OCI-LY7 (cell line): ENCODE results near the gene SPTAN1. TPM values are rescaled to one million over a fixed set of nuclear protein-coding genes. Genes with fewer than 3 reads are reported as not detected.

Experiments
- BruUV-seq: library from RNA; stranded (reverse); fragments of 400-500 nt; replicated peaks from 2 replicates; lab custom pipeline; 2021; lab: Mats Ljungman, UMichigan
- CTCF ChIA-PET: fragments of 300-600 bp; sonication (Branson Sonifier 250); formaldehyde crosslinking; loops from one replicate; lab custom pipeline; 2022; ENCODE audit warnings: antibody characterized with exemption; ENCODE audit not compliant: unreplicated experiment; lab: Charles Lee
- POLR2A ChIA-PET: fragments of 300-600 bp; sonication (Branson Sonifier 250); formaldehyde crosslinking; loops from one replicate; lab custom pipeline; 2022; ENCODE audit warnings: antibody characterized with exemption; lab: Charles Lee
- DNase-seq: peaks from one replicate; pipeline ENCODE4 v3.0.0-alpha.2; 2015; ENCODE audit warnings: low spot score
- H2AFZ ChIP-seq: fragments of 200-600 bp; sonication (generic), shearing (Covaris generic); 2 replicates; pipeline ENCODE4 v1.6.1; 2014; ENCODE audit warnings: mild to moderate bottlenecking, antibody characterized with exemption, low read length, moderate library complexity
- H3K27ac ChIP-seq: fragments of 200-600 bp; sonication (generic); 2 replicates; pipeline ENCODE4 v1.5.1; 2014; ENCODE audit warnings: mixed run types, low read depth, mild to moderate bottlenecking, moderate library complexity, low read length, inconsistent platforms; ENCODE audit not compliant: poor library complexity, severe bottlenecking
- H3K36me3 ChIP-seq: fragments of 200-600 bp; sonication (generic); 2 replicates; pipeline ENCODE4 v1.6.1; 2014; ENCODE audit warnings: mild to moderate bottlenecking, antibody characterized with exemption, low read length, moderate library complexity, mixed read lengths; ENCODE audit not compliant: insufficient read depth
- H3K4me1 ChIP-seq: fragments of 200-600 bp; sonication (generic); 2 replicates; pipeline ENCODE4 v1.5.1; 2014; ENCODE audit warnings: mild to moderate bottlenecking, low read length; ENCODE audit not compliant: insufficient read depth, poor library complexity, severe bottlenecking
- H3K4me2 ChIP-seq: fragments of 200-600 bp; sonication (generic); 2 replicates; pipeline ENCODE4 v1.6.1; 2014; ENCODE audit warnings: mild to moderate bottlenecking, low read length
- H3K4me3 ChIP-seq: fragments of 200-600 bp; sonication (generic); 2 replicates; pipeline ENCODE4 v1.5.1; 2014; ENCODE audit warnings: mild to moderate bottlenecking, low read depth, low read length; ENCODE audit not compliant: poor library complexity, severe bottlenecking
- H3K79me2 ChIP-seq: fragments of 200-600 bp; sonication (generic); 2 replicates; pipeline ENCODE4 v1.6.1; 2016; ENCODE audit warnings: low read depth, mild to moderate bottlenecking, low read length, moderate library complexity, mixed read lengths; ENCODE audit not compliant: insufficient read depth
- H3K9me2 ChIP-seq: fragments of 200-600 bp; sonication (generic); 2 replicates; pipeline ENCODE4 v1.6.1; 2016; ENCODE audit warnings: mild to moderate bottlenecking, low read length, mixed read lengths; ENCODE audit not compliant: insufficient read depth
- H3K9me3 ChIP-seq: fragments of 200-600 bp; sonication (generic); 2 replicates; pipeline ENCODE4 v1.6.1; 2014; ENCODE audit warnings: mild to moderate bottlenecking, mixed run types, low read length, mixed read lengths
- H4K20me1 ChIP-seq: fragments of 200-600 bp; sonication (generic); 2 replicates; pipeline ENCODE4 v1.6.1; 2014; ENCODE audit warnings: mild to moderate bottlenecking, antibody characterized with exemption, low read length, moderate library complexity, mixed read lengths; ENCODE audit not compliant: insufficient read depth
- CTCF ChIP-seq: fragments of 200-600 bp; sonication (generic); conservative IDR thresholded peaks from 2 replicates; pipeline ENCODE4 v1.5.1; 2014; ENCODE audit warnings: mild to moderate bottlenecking, antibody characterized with exemption, low read length, moderate library complexity, mixed read lengths
- EZH2phosphoT487 ChIP-seq: fragments of 200-600 bp; sonication (generic); IDR thresholded peaks from 2 replicates; pipeline ENCODE4 v1.6.1; 2018; ENCODE audit warnings: low read depth, borderline replicate concordance, mild to moderate bottlenecking, mixed run types, antibody characterized with exemption, low read length, moderate library complexity, mixed read lengths
- intact Hi-C: fragments of 100-400 bp; cut with micrococcal nuclease; formaldehyde crosslinking; loops from one replicate; pipeline ENCODE4 v1.10.0; 2022; ENCODE audit not compliant: unreplicated experiment
- total RNA-seq, 2 experiments: library from RNA; depleted of rRNA in 1 of 2; stranded (reverse); fragments of >200 nt in 1 of 2; shearing (Covaris generic) in 1 of 2; gene quantifications; 2 replicates each; pipeline ENCODE4 v1.2.3, GENCODE V29; 2014 to 2022

The SPTAN1 gene
- total RNA-seq, 2 experiments from 2014 or later: 239 to 259 TPM

GRCh38 chr9:128627906-128628305 is 75.5 kb downstream of the SPTAN1 start:
- Histone ChIP-seq H3K9me2 (no peaks in the 10 kb centered on the region), H3K4me1 (no peaks in the 10 kb centered on the region), H2AFZ (no peak overlapping the region), H3K79me2 (no peaks in the 10 kb centered on the region), H3K36me3 (peaks cover 89% of the 10 kb centered on the region), H3K9me3 (no peaks in the 10 kb centered on the region), H4K20me1 (no peaks in the 10 kb centered on the region), H3K27ac (no peak overlapping the region), H3K4me3 (no peak overlapping the region), H3K4me2 (no peak overlapping the region)
- ChIA-PET CTCF (no interaction called here), POLR2A (no interaction called here)
- TF ChIP-seq CTCF (no peak), EZH2phosphoT487 (no peak)
- no TSS peak for BruUV-seq
- DNase-seq: no peak
- intact Hi-C loops: no loop called here

- H3K36me3 ChIP-seq: peaks cover 90% of the 10 kb centered on the region
- no peaks in the 10 kb centered on the region for H3K9me3 ChIP-seq
- H3K27ac ChIP-seq: no peak overlapping the region
- H4K20me1 ChIP-seq: no peaks in the 10 kb centered on the region
- no peak overlapping the region for H3K4me3 ChIP-seq
- no peak for DNase-seq
- BruUV-seq: no TSS peak
- H3K79me2 ChIP-seq: no peaks in the 10 kb centered on the region
- no peaks in the 10 kb centered on the region for H3K4me1 ChIP-seq
- CTCF ChIA-PET: no interaction called here
- H2AFZ ChIP-seq: no peak overlapping the region
- intact Hi-C loops: no loop called here
- no peak for TF ChIP-seq EZH2phosphoT487
- TF ChIP-seq CTCF: no peak
- POLR2A ChIA-PET: no interaction called here
- H3K9me2 ChIP-seq: no peaks in the 10 kb centered on the region
- H3K4me2 ChIP-seq: no peak overlapping the region
Observed at GRCh38 chr9:128628471-128629048, 76.2 kb downstream of the SPTAN1 start.

- Histone ChIP-seq H3K4me3 (no peak overlapping the region), H3K9me2 (no peaks in the 10 kb centered on the region), H3K9me3 (no peaks in the 10 kb centered on the region), H4K20me1 (no peaks in the 10 kb centered on the region), H3K27ac (no peak overlapping the region), H3K4me1 (no peaks in the 10 kb centered on the region), H3K4me2 (no peak overlapping the region), H2AFZ (no peak overlapping the region), H3K79me2 (no peaks in the 10 kb centered on the region), H3K36me3 (peaks cover 94% of the 10 kb centered on the region)
- POLR2A ChIA-PET: no interaction called here
- intact Hi-C loops: no loop called here
- BruUV-seq: no TSS peak
- DNase-seq: no peak
- TF ChIP-seq CTCF (no peak), EZH2phosphoT487 (no peak)
- CTCF ChIA-PET: no interaction called here
Observed at GRCh38 chr9:128629136-128629535, 76.7 kb downstream of the SPTAN1 start.
